HG02759 (cell line): Measurements from ENCODE around the gene MAB21L4.

Experiments
- ATAC-seq: cut with Tn5 transposase; IDR thresholded peaks from one replicate; pipeline ENCODE4 v1.9.1; 2021; ENCODE audit warnings: mild to moderate bottlenecking, moderate library complexity; ENCODE audit not compliant: unreplicated experiment

Gene MAB21L4

GRCh38 chr2:240869109-240869955, 26.6 kb downstream of the MAB21L4 start:
- no peak for ATAC-seq

- no peak for ATAC-seq
Observed at GRCh38 chr2:240868286-240869108, 27.5 kb downstream of the MAB21L4 start, which contains the start of gene AGXT. Gene AGXT (plus strand): TSS chr2:240868824. CDS start chr2:240868866, 42 bp downstream.

- ATAC-seq = no peak
Observed at GRCh38 chr2:240865391-240865790, 30.6 kb downstream of the MAB21L4 start.

GRCh38 chr2:240864475-240864874, 31.5 kb downstream of the MAB21L4 start:
- ATAC-seq = no peak

- ATAC-seq = no peak
Observed at GRCh38 chr2:240861547-240861946, 34.4 kb downstream of the MAB21L4 start.

- ATAC-seq = no peak
Observed at GRCh38 chr2:240858871-240859270, 37.1 kb downstream of the MAB21L4 start.

- no peak for ATAC-seq
Observed at GRCh38 chr2:240858321-240858720, 37.6 kb downstream of the MAB21L4 start.

- ATAC-seq = no peak
Observed at GRCh38 chr2:240857039-240858008, 38.6 kb downstream of the MAB21L4 start.

- ATAC-seq = no peak
Observed at GRCh38 chr2:240856151-240856980, 39.6 kb downstream of the MAB21L4 start.

GRCh38 chr2:240855670-240856069, 40.3 kb downstream of the MAB21L4 start:
- ATAC-seq = no peak

GRCh38 chr2:240852671-240853314, 43.2 kb downstream of the MAB21L4 start:
- ATAC-seq = no peak

- peak; percentile 49 for ATAC-seq
Observed at GRCh38 chr2:240851078-240851991, 44.6 kb downstream of the MAB21L4 start.

- no peak for ATAC-seq
Observed at GRCh38 chr2:240850756-240851077, 45.2 kb downstream of the MAB21L4 start.

GRCh38 chr2:240850026-240850425, 45.9 kb downstream of the MAB21L4 start:
- no peak for ATAC-seq

- ATAC-seq = no peak
Observed at GRCh38 chr2:240848900-240849680, 46.9 kb downstream of the MAB21L4 start.

- ATAC-seq = no peak
Observed at GRCh38 chr2:240847817-240848216, 48.1 kb downstream of the MAB21L4 start.

- no peak for ATAC-seq
Observed at GRCh38 chr2:240846873-240847595, 48.9 kb downstream of the MAB21L4 start.
